H1 (cell line): ENCODE results near the gene FBN1.

ENCODE experiments used
- HDAC2 ChIP-seq, 2 experiments: fragments of 300-600 bp in 1 of 2; sonication (generic) in 1 of 2; IDR thresholded peaks; 2 replicates each; pipeline ENCODE4 v1.6.1; 2011 to 2012; ENCODE audit warnings: low read depth in 2 of 2, low read length in 2 of 2, mild to moderate bottlenecking in 2 of 2, moderate library complexity in 2 of 2, borderline replicate concordance in 1 of 2, inconsistent platforms in 1 of 2
- RAD21 ChIP-seq, 2 experiments: IDR thresholded peaks in 1 of 2; conservative IDR thresholded peaks in 1 of 2; 2 replicates each; pipeline ENCODE4 v1.6.1; 2011; ENCODE audit warnings: low read depth in 2 of 2, low read length in 2 of 2, improper control_type of control experiment in 1 of 2, inconsistent platforms in 1 of 2, mild to moderate bottlenecking in 1 of 2, moderate library complexity in 1 of 2
- YY1 ChIP-seq: IDR thresholded peaks from 2 replicates; pipeline ENCODE4 v1.6.1; 2011; ENCODE audit warnings: low read depth, mild to moderate bottlenecking, low read length
- TF ChIP-seq, protein P1 (sequence below), 3 experiments: IDR thresholded peaks; 1 replicate in 2 of 3; 2 replicates in 1 of 3; pipeline versions ENCODE4 v1.5.1 to v1.6.1; 2011; ENCODE audit warnings: low read length in 3 of 3, mild to moderate bottlenecking in 3 of 3, inconsistent platforms in 2 of 3, low read depth in 1 of 3, moderate library complexity in 1 of 3; ENCODE audit not compliant: insufficient read depth in 1 of 3; ENCODE audit errors: control extremely low read depth in 1 of 3
- TF ChIP-seq, protein P2 (sequence below): IDR thresholded peaks from 2 replicates; pipeline ENCODE4 v1.6.1; 2012; ENCODE audit warnings: inconsistent platforms

DNA sequence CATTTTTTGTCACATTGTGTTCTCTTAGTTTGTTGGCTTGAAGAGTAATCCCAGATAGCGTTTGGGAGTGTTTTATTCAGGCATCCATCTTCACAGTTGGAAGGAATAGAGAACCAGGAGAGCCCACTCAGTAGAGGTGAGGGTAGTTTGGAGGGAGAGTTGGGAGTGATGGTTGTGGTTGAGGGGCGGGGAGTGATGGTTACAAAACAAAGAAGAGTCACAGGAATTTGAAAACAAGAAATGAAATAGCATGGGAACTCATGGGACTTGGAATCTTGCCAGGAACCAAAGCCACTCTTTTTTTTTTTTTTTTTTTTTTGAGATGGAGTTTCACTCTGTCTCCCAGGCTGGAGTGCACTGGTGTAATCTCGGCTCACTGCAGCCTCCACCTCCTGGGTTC, 278.0 kb downstream of the FBN1 start:
- TF ChIP-seq, protein P1, sequence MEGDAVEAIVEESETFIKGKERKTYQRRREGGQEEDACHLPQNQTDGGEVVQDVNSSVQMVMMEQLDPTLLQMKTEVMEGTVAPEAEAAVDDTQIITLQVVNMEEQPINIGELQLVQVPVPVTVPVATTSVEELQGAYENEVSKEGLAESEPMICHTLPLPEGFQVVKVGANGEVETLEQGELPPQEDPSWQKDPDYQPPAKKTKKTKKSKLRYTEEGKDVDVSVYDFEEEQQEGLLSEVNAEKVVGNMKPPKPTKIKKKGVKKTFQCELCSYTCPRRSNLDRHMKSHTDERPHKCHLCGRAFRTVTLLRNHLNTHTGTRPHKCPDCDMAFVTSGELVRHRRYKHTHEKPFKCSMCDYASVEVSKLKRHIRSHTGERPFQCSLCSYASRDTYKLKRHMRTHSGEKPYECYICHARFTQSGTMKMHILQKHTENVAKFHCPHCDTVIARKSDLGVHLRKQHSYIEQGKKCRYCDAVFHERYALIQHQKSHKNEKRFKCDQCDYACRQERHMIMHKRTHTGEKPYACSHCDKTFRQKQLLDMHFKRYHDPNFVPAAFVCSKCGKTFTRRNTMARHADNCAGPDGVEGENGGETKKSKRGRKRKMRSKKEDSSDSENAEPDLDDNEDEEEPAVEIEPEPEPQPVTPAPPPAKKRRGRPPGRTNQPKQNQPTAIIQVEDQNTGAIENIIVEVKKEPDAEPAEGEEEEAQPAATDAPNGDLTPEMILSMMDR (IDR thresholded peaks at IDR 0.05; ENCODE audit: control extremely low read depth in 1 of 3, insufficient read depth in 1 of 3, low read depth in 1 of 3, low read length in 3 of 3), result no peak
- TF ChIP-seq RAD21 (IDR thresholded peaks at IDR 0.05 in 1 of 2, conservative IDR thresholded peaks at IDR 0.05 in 1 of 2; ENCODE audit: low read depth in 2 of 2, low read length in 2 of 2) (no peak), HDAC2 (IDR thresholded peaks at IDR 0.05; ENCODE audit: borderline replicate concordance in 1 of 2, low read depth in 2 of 2, low read length in 2 of 2) (no peak), YY1 (no peak)
- TF ChIP-seq, protein P2, sequence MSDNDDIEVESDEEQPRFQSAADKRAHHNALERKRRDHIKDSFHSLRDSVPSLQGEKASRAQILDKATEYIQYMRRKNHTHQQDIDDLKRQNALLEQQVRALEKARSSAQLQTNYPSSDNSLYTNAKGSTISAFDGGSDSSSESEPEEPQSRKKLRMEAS, result no peak
